ENCODE data around the gene LAP3. TPM values are rescaled to one million over a fixed set of nuclear protein-coding genes. Genes with fewer than 3 reads are reported as not detected.

The LAP3 gene
- 100 to 1,000 TPM in 1 of 9 donors, 10 to 100 TPM in 8; 52.7 to 281 (median 66.1) TPM for total RNA-seq
- polyA plus RNA-seq: 10 to 100 TPM; 14.4 to 70.4 TPM
- long read RNA-seq, donor 1, transcript LAP3-201 (13 exons, 2,213 nt): major isoform, 96 of 109 reads
- long read RNA-seq, donor 1, partial matches to known transcripts: 9 of 109 reads
- long read RNA-seq, donor 1, other reads (novel, unspliced or antisense): 4 of 109 reads
- long read RNA-seq, donor 2, transcript LAP3-201 (13 exons, 2,213 nt): major isoform, 512 of 552 reads
- long read RNA-seq, donor 2, partial matches to known transcripts: 20 of 552 reads
- long read RNA-seq, donor 2, other reads (novel, unspliced or antisense): 19 of 552 reads
- long read RNA-seq, donor 3, transcript LAP3-201 (13 exons, 2,213 nt): major isoform, 109 of 119 reads
- long read RNA-seq, donor 3, partial matches to known transcripts: 6 of 119 reads
- long read RNA-seq, donor 3, other reads (novel, unspliced or antisense): 4 of 119 reads

- intact Hi-C loops (cut with DNase I): loop anchor here in 7 of 10 donors (1.0 to 10.0 kb wide), 7 partner anchors 35 to 233 kb away; partner anchors contain the start of genes MED28 (in 6 of the 7), QDPR (in 2 of the 7), DCAF16 (in 1 of the 7) and NCAPG (in 1 of the 7)
- WGBS, 4 donors: 0 to 1% (median 0%) methylated on average over 40 to 91 of the region's 91 CpGs
- Histone ChIP-seq H3K4me3 (peak within 1 kb of the TSS; percentile 47 to 96 (median 82)), H3K27me3 (no peaks in the 10 kb centered on the region), H3K9me3 (no peaks in the 10 kb centered on the region), H3K36me3 (peaks cover 0 to 28% (median 16%) of the 10 kb centered on the region in 9 donors), H3K27ac (peak within 1 kb of the TSS; percentile 89 to 96 (median 94)), H3K4me1 (peaks cover 0 to 46% (median 34%) of the 10 kb centered on the region in 12 donors)
- peak; percentile 97 to 99 (median 98) for DNase-seq
- TF ChIP-seq POLR2A (IDR thresholded peaks at IDR 0.05): peak; percentile 21 to 94
- TF ChIP-seq CTCF (IDR thresholded peaks at IDR 0.05): peak in 1 of 12 donors; percentile 14
- ATAC-seq: peak; percentile 93 to 99 (median 96)
Measured at GRCh38 chr4:17576932-17577664, at the start of gene LAP3. LAP3 (plus strand) TSS chr4:17577198; CDS start chr4:17577466, 268 bp downstream.

- intact Hi-C loops (cut with DNase I): no loop called here
- DNase-seq: no peak
- 71 to 80% (median 78%) methylated on average over 10 of the region's 10 CpGs for WGBS, 4 donors
- peaks cover 0 to 10% (median 0%) of the 10 kb centered on the region in 9 donors for H3K27me3 ChIP-seq
- ATAC-seq: no peak
- TF ChIP-seq POLR2A (IDR thresholded peaks at IDR 0.05) (no peak), CTCF (IDR thresholded peaks at IDR 0.05) (no peak)
- H3K9me3 ChIP-seq: no peaks in the 10 kb centered on the region
- no peaks in the 10 kb centered on the region for H3K4me1 ChIP-seq
- H3K27ac ChIP-seq: no peak overlapping the region
- H3K36me3 ChIP-seq: no peaks in the 10 kb centered on the region
- H3K4me3 ChIP-seq: no peak overlapping the region
Measured at GRCh38 chr4:17528551-17529165, 48.3 kb upstream of the LAP3 start.

- WGBS, 4 donors: 63 to 72% (median 67%) methylated on average over 8 of the region's 8 CpGs
- Histone ChIP-seq H3K4me1 (no peaks in the 10 kb centered on the region), H3K27me3 (peaks cover 0 to 10% (median 0%) of the 10 kb centered on the region in 9 donors), H3K9me3 (no peaks in the 10 kb centered on the region), H3K36me3 (no peaks in the 10 kb centered on the region), H3K27ac (no peak overlapping the region), H3K4me3 (no peak overlapping the region)
- ATAC-seq (no peak), DNase-seq (no peak)
- intact Hi-C loops (cut with DNase I): no loop called here
- TF ChIP-seq CTCF (IDR thresholded peaks at IDR 0.05): no peak
- no peak for TF ChIP-seq POLR2A (IDR thresholded peaks at IDR 0.05)
Measured at GRCh38 chr4:17531538-17532285, 45.3 kb upstream of the LAP3 start.

Data from heart left ventricle (tissue), 16 donors.